Activated CD8-positive, alpha-beta memory T cell treated with anti-CD3 and anti-CD28 coated beads, Interleukin-2, amount 50 U/mL, for 48 hours (primary cell): Measurements from ENCODE around the gene NOP14.
"Not testable (repeated sequence)": the region's sequence is repeated elsewhere in the genome, so short reads cannot be mapped to it uniquely, and the experiment has no call there.

Source experiments
- DNase-seq: peaks from one replicate; pipeline ENCODE4 v3.0.0-alpha.2; 2020

NOP14 gene

DNA sequence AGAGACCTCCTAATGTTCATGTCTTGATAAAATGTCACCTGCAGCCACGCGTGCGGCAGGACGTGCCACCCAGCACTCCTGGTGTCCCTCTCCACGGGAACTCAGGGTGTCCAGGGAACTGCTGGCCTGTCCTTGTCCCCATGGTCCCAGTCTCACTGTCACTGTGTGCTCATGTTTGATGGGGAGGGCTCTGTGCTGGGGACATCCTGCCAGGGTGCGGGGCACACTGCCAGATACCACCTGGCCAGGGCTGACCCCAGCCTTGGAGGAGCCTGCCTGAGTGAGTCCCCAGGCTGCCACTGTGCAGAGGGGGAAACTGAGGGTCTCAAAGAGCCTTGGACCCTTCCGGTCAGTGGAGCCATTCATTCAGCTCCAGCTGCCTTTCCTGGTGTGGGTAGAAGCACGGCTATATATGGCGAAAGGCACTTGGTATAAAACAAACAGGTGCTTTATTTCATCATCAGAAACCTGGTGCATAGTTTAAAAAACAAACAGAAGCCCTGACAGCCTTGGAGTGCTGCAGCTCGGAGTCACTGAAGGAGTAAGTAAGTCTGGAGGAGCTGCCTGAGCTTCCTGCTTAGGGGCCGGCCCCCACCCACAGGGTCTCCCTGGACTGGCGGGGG lies 33.0 kb downstream of the NOP14 start:
- peak; percentile 52 for DNase-seq

DNA sequence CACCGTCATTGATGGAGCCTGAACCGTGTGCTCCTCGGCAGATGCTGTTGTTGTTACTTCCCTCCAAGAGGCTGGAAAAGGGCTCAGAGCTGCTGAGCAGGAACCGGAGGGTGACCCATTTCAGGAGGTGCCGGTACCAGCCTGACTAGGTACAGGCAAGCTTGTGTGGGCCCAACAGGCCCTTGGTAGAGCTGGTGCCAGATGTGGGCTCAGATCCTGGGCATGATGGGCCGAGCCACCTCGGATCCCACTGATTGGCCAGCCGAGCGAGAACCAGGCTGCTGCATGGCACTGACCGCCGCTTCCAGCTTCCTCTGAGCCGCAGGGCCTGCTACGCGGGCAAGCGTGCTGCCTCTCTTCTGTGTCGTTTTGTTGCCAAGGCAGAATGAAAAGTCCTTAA lies 33.7 kb downstream of the NOP14 start:
- DNase-seq: peak; percentile 49

DNA sequence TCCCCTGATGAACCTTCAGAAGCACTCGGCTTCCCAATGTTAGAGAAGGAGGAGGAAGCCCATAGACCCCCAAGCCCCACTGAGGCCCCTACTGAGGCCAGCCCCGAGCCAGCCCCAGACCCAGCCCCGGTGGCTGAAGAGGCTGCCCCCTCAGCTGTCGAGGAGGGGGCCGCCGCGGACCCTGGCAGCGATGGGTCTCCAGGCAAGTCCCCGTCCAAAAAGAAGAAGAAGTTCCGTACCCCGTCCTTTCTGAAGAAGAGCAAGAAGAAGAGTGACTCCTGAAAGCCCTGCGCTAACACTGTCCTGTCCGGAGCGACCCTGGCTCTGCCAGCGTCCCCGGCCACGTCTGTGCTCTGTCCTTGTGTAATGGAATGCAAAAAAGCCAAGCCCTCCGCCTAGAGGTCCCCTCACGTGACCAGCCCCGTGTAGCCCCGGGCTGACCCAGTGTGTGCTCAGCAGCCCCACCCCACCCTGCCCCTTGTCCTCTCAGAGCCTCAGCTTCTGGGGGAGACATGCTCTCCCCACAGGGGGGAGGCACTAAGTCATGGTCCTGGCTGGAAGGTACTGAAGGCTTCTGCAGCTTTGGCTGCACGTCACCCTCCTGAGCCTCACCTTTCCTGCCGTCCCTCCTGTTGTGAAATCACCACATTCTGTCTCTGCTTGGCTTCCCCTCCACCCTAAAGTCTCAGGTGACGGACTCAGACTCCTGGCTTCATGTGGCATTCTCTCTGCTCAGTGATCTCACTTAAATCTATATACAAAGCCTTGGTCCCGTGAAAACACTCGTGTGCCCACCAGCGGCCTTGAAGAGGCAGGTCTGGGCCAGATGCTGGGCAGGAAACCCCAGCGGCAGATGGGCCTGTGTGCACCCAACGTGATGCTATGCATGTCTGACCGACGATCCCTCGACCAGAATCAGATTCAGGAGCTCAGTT lies 34.7 kb downstream of the NOP14 start:
- DNase-seq: peak; percentile 51

DNA sequence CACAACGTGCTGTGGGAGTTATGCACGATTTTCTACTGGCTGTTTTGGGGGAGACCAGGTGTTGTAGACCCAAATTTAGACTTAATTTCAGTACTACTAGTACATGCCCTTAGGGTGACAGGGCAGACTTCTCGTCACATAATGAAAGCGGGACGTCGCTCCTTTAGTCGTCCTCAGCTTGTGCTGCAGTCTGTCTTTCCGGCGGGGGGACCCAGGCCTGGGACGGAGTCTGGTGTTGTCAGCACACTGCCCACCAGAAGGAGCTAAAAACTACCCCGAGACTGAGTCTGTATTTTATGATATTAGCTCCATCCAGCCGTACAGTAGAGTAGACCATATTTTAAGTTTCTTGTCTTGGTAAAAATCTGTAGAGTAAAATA lies 35.5 kb downstream of the NOP14 start:
- DNase-seq: peak; percentile 39

DNA sequence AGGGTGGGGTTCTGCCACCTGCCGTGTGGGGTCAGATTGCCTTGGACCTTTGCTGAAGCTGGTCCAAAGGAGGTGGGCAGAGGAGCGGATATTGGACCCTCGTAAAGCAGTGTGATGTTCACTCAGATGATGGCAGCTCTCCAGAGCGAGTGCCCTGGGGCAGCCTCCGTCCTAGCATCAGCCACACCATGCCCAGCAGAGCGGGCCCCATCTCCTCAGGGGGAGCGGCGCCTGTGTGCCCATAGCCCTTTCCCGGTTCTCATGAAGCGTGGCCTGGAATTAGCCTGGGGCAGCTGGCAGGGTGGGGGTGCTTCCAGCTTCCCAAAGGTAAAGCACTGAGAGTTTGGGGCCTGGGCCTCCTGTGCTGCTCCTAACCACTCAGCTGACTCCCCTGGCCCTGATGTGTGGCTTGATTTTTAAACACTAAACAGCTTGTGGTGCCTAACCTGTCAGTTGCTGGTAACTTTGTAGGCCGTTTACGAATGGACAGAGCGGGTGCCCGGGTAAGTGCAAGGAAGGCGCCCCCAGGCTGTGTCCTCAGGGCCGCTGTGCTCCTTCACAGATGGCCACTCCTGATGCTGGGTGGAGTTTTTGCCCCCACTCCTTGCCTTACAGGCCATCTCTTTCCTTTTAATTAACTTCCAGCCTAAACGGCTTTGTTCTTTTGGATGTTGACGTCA lies 36.0 kb downstream of the NOP14 start:
- peak; percentile 47 for DNase-seq

DNA sequence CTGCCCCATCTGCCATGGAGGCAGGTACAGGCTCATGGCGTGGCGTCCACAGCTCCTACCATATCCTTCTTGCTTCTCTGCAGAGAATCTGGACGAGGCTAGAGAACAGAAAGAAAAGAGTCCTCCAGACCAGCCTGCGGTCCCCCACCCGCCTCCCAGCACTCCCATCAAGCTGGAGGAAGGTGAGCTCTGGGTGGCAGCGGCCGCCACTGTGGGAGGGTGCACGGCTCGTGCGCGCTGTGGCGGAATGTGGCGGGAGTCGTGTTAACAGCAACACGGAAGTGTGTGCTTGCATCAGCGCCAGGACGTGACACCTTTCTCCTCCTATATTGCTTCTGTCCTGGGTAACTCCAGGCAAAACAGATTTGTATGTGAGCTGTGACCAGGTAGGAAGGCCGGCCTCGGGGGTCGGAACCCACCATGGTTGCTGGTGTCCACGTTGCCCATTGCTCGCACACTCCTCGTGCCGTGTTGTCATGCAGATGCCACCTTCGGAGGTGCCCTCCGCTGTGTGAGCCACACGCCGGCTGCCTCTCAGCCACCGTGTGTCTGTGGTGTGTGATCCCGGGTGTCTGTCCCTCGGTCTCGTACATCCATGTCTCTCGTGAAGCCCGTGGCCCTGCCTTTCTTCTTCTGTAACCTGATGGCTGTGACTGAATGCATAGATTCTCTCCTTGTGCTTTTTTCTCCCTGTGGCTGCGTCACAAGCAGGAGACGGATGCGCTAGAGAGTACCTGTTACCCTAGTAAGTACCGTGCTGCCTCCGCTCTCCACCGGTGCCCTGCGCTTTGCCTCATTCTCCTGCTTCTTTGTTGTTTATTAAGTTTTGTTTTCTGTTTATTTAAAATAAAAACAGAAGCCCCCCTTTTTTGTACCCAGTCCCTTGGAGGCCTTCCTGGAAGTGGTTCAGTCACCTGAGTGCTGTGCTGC lies 37.0 kb downstream of the NOP14 start:
- peak; percentile 46 for DNase-seq

DNA sequence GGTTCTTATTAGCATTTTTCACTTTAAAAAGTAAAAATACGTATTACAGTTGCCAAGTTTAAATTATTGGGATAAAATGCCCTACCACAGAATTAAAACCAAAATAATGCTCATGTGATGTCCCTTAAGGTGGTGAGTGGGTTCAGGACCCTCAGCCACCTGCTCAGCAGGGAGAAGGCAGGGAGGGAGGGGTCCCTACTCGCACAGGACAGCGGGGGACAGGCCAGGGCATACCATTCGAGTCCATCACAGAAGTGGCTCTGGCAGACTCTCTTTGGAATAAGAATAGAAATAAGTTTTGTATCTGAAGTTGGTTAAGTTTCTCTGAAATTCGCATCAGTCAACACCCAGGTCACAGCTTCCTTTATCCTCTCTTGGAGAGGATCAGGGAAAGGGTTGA lies 37.7 kb downstream of the NOP14 start:
- DNase-seq: no peak

DNA sequence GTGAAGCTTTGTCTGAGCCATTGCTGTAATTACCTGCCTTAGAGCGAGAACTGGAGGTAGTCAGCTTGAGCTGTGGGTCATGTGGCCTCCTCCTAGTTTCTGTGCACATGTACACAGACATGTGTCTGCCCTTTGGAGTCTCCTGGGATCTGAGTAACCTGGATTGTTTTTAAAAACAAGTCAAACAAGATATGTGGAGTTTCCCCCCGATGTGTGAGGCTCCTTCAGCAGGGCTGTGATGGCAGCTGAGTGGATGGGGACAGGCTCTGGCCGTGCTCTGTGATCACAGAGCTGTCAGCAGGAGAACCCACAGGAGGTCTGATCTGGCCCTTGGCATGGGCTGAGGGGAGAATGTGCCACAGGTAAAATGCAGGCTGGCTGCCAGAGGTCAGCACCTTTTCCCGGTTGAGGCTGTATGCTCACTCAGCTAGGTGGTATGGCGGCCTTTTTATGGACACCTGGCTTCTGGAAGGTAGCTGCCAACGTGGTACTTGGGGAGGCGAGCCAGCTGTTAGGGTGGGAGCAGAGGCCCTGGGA lies 38.4 kb downstream of the NOP14 start:
- DNase-seq: peak; percentile 48

DNA sequence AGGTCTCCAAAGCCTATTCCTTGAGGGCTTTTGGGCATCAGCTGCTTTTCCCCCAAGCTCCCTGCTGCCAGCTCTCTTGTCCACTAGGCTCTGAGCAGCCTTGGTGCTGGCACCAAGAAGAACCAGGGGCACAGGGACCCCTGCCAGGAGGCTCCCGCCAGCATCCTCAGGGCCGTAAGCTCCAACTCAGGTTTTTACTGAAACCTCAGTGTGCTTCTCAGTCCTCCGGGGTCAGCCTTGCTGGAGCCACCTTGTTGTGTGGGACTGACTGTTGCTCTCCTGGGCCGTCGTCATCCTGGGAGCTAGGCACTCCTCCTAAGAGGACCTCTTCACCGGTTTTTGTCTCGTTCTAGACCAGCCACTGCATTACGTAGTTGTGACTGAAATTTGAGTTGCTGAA lies 38.9 kb downstream of the NOP14 start:
- DNase-seq: peak; percentile 39

DNA sequence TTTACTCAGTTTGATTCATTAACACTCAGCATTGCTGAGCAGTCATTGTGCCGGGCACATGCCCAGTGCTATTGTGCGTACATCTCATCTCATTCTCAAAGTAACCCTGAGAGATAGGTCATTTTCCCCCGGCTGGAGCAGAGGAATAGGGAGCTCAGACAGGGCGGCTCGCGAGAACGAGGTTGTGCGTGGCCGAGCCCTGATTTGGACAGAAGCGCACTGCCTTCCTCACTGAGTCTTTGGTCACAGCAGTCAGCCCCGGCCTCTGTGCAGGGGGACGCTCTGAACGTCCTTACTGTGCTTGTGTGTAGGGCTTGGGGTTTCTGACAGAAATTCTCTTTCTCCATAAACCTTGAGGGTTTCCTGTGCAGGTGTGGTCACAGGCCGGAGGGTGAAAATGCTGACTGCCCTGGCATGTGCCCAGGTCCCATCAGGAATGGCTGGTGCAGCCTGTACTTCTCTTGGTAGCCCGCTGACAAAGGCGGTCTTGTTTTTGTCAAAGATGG lies 39.5 kb downstream of the NOP14 start:
- DNase-seq: peak; percentile 44

DNA sequence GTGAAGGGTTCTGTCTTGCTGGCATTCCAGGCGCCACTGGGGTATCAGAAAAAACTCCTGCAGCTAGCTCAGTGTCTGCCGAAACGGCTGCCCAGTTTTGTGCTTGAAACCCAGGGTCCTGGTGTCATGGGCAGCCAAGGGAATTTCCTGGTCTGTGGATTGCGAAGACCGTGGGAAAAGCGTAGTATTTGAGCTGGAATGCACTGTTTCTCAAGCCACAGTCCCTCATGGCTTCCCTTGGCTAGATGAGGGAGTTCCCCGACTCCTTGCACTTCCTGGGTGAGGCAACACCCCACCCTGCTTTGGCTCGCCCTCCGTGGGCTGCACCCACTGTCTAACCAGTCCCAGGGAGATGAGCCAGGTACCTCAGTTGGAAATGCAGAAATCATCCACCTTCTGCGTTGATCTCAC lies 40.1 kb downstream of the NOP14 start:
- peak; percentile 46 for DNase-seq

DNA sequence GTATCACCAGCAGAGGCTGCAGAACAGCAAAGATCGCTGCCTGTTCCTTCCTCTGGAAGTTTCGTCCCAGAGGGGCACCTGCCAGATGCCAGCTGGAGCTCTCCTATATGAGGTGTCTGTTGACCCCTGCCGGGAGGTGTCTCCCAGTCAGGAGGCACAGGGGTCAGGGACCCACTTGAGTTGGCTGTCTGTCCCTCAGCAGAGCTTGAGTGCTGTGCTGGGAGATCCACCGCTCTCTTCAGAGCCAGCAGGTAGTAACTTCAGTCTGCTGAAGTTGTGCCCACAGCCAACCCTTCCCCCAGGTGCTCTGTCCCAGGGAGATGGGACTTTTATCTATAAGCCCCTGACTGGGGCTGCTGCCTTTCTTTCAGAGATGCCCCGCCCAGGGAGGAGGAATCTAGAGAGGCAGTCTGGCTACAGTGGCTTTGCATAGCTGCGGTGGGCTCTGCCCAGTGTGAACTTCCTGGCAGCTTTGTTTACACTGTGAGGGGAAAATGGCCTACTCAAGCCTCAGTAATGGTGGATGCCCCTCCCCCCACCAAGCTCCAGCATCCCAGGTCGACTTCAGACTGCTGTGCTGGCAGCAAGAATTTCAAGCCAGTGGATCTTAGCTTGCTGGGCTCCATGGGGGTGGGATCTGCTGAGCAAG lies 40.6 kb downstream of the NOP14 start:
- peak; percentile 52 for DNase-seq

DNA sequence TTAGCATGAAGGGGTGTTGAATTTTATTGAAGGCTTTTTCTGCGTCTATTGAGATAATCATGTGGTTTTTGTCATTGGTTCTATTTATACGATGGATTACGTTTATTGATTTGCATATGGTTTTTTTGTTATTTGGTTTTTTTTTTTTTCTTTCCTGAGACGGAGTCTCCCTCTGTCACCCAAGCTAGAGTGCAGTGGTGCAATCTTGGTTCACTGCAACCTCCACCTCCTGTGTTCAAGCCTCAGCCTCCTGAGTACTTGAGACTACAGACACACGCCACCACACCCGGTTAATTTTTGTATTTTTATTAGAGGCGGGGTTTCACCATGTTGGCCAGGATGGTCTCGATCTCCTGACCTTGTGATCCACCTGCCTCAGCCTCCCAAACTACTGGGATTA lies 44.5 kb downstream of the NOP14 start:
- not testable (repeated sequence) for DNase-seq

DNA sequence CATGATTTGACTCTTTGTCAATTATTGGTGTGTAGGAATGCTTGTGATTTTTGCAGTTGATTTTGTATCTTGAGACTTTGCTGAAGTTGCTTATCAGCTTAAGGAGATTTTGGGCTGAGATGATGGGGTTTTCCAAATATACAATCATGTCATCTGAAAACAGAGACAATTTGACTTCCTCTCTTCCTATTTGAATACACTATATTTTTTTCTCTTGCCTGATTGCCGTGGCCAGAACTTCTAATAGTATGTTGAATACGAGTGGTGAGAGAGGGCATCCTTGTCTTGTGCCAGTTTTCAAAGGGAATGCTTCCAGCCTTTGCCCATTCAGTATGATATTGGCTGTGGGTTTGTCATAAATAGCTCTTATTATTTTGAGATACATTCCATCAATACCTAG lies 44.9 kb downstream of the NOP14 start:
- DNase-seq: not testable (repeated sequence)

DNA sequence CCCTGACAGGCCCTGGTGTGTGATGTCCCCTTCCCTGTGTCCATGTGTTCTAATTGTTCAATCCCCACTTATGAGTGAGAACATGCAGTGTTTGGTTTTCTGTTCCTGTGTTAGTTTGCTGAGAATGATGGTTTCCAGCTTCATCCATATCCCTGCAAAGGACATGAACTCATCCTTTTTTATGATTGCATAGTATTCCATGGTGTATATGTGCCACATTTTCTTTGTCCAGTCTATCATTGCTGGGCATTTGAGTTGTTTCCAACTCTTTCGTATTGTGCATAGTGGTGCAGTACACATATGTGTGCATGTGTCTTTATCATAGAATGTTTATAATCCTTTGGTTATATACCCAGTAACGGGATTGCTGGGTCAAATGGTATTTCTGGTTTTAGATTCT lies 46.5 kb downstream of the NOP14 start:
- DNase-seq: not testable (repeated sequence)

DNA sequence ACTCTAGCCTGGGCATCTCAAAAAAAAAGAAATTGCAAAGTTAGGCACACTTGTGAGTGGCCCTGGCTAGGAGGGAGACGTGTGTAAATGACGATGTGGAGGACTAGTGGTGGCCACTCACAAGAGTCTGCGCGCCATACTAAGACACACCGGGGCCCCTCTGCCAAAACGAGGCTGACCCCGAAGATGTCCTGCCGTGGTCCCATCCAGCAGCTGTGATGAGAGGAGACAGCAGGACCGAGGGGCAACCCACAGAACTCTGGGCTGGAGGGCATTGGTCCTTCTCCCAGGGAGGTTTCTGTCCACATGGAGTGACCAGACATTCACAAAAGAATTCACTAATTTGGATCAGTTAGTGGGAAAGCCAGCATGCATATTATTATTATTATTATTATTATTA lies 47.4 kb downstream of the NOP14 start:
- DNase-seq: peak; percentile 42

DNA sequence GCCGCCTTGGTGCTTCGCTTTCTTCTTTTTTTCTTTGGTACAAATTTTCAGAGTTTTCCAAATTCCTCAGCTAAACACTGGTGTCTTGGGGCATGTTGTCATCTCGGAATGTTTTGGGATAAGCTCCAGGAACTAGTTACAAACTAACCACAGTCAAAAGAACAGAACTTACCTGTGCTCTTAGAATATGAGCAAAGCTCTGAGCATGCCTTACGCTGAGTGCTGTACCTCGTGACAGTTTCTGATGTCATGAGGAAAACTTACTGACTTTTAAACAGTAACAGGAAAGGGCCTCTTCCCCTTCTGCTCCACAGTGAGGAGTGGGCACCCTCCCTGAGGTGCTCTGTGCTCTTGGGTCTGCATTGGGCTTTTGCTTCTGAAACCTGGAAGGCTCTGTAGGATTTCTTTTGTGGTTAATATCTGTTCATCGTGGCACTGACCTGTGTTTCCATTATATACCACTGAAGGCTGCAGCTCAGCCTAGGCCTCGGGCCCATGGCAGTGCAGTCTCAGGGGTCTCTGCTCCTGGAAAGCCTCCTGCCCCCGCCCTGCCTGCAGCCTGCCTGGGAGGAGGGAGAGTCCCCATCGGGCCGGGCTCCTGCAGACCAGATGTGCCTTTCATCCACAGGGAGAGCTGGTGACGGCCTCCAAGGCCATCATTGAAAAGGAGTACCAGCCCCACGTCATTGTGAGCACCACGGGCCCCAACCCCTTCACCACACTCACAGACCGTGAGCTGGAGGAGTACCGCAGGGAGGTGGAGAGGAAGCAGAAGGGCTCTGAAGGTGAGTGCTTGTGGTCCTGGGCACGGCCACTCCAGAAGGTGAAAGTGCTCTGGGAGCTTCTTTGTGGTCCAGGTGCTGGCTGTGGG lies 48.7 kb downstream of the NOP14 start:
- peak; percentile 60 for DNase-seq

DNA sequence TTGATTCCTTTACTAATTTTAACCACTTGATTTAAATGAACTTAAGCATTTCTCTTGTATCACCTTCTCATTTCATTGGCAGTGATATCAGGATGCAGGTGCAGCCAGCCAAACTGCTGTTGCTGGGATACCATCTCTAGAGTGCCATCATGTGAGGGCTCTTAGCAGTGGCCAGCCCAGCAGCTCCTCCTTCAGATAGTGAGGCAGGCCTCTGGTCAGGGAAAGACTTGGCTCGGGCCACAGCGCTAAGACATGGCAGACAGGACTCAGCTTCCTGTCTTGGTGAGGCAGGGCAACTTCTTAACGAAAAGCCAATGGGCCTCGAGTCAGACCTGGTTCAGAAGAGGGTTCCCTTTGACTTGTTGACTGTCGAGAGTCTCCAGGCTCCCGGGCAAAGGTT lies 50.0 kb downstream of the NOP14 start:
- peak; percentile 33 for DNase-seq

DNA sequence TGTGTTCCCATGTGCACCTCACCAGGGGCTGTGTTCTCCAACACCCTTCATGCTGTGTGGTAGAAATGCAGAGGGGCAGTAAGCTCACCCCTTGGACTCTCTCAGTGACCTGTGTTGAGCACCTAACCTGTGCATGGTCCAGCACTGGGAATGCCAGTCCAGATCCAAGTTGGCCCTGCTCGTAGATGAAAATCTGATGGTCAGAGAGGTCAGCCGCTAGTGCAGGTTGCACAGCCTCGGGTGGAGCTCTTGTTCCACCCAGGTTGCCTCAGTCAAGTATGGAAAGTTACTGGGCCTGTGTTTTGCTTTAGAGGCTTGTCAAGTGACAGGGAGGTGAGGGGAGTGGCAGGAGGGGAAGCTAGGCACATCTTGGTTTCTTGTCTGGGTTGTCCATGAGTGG lies 51.3 kb downstream of the NOP14 start:
- no peak for DNase-seq

DNA sequence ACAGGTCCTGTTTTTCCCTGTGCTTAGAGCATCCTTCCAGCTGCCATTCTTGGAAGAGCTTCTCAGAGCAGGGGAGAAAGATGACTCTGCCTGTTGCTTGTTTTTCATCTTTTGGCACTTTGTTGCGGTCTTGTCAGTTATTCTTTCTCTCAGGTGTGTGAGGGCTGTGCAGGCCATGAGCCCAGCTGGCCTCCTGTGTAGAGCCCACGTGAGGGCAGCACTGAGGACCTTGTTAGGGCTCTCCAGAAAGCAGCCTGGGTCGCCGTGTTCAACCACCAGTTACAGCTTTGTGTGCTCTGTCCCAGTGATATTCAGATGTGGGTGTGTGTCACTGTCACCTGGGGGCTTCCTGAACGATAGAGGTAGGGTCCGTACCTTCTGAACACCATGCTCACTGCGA lies 52.8 kb downstream of the NOP14 start:
- no peak for DNase-seq

DNA sequence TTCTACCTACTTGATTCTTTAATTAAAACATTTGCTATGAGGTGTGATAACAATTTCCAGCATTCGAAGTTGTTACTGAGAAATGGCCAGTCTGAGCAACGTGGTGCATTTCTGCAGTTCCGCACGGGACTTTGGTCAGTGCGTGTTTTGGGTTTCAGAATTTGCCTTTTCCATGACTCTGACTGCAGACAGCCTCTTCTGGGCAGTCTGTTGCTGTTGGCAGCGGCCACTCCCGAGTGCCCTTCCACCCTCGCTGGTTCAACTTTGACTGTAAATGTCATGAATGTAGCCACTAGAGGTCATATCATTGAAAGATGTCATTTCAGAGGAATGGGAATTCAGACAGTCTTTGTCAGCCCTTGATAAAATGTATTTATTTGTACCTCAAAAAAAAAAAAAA lies 53.6 kb downstream of the NOP14 start:
- DNase-seq: no peak
